LoVo (cell line): ENCODE measurements around the gene ICOSLG.
"Not testable (repeated sequence)": the region's sequence is repeated elsewhere in the genome, so short reads cannot be mapped to it uniquely, and the experiment has no call there.

ENCODE experiments used
- DNase-seq: peaks from one replicate; pipeline ENCODE4 v3.0.0-alpha.2; 2016; ENCODE audit warnings: low spot score

Gene ICOSLG

GRCh38 chr21:44240842-44241241 is at the start of gene ICOSLG:
Gene ICOSLG, minus strand, starts transcription at chr21:44240943. Its CDS starts 126 bp downstream, at chr21:44240817.
- DNase-seq, result not testable (repeated sequence)

- DNase-seq, result no peak
Observed at GRCh38 chr21:44289381-44290010, 48.8 kb upstream of the ICOSLG start.

- no peak for DNase-seq
Observed at GRCh38 chr21:44288251-44289110, 47.7 kb upstream of the ICOSLG start.

GRCh38 chr21:44286716-44287632 is 46.2 kb upstream of the ICOSLG start:
- DNase-seq, result no peak

- DNase-seq, result no peak
Observed at GRCh38 chr21:44286086-44286715, 45.5 kb upstream of the ICOSLG start.

- DNase-seq, result no peak
Observed at GRCh38 chr21:44285138-44285992, 44.6 kb upstream of the ICOSLG start, which contains the start of gene AIRE. Gene AIRE, plus strand, starts transcription at chr21:44285876. Its CDS starts 131 bp downstream, at chr21:44286007.

GRCh38 chr21:44283948-44284347 is 43.2 kb upstream of the ICOSLG start:
- DNase-seq, result no peak

GRCh38 chr21:44283211-44283785 is 42.6 kb upstream of the ICOSLG start:
- not testable (repeated sequence) for DNase-seq

GRCh38 chr21:44282370-44282769 is 41.6 kb upstream of the ICOSLG start:
- no peak for DNase-seq

- no peak for DNase-seq
Observed at GRCh38 chr21:44281801-44282200, 41.1 kb upstream of the ICOSLG start.

- no peak for DNase-seq
Observed at GRCh38 chr21:44279354-44280260, 38.9 kb upstream of the ICOSLG start.

- DNase-seq, result no peak
Observed at GRCh38 chr21:44275041-44275440, 34.3 kb upstream of the ICOSLG start.

- no peak for DNase-seq
Observed at GRCh38 chr21:44273046-44273445, 32.3 kb upstream of the ICOSLG start.

GRCh38 chr21:44272284-44272858 is 31.6 kb upstream of the ICOSLG start:
- DNase-seq, result no peak

- no peak for DNase-seq
Observed at GRCh38 chr21:44271558-44272283, 31.0 kb upstream of the ICOSLG start.

- DNase-seq, result no peak
Observed at GRCh38 chr21:44269090-44269489, 28.3 kb upstream of the ICOSLG start.

- DNase-seq, result no peak
Observed at GRCh38 chr21:44267655-44268142, 27.0 kb upstream of the ICOSLG start.

GRCh38 chr21:44265734-44266270 is 25.1 kb upstream of the ICOSLG start:
- no peak for DNase-seq
